WTC11 (cell line): Measurements from ENCODE around the gene RAMP3. TPM values are rescaled to one million over a fixed set of nuclear protein-coding genes. Genes with fewer than 3 reads are reported as not detected.

Source experiments
- ATAC-seq: fragments of 200-7000 bp; cut with Tn5 transposase; 2 replicates; pipeline ENCODE4 v1.10.0; 2021; ENCODE audit warnings: mild to moderate bottlenecking, moderate library complexity
- CTCF ChIA-PET: fragments of 300-600 bp; sonication (Branson Sonifier 250); formaldehyde crosslinking; loops from one replicate; lab custom pipeline; 2021; ENCODE audit warnings: antibody characterized with exemption; lab: Charles Lee
- POLR2A ChIA-PET: fragments of 350-600 bp; sonication (Branson Sonifier 250); formaldehyde crosslinking; loops from one replicate; lab custom pipeline; 2021; ENCODE audit warnings: antibody characterized with exemption; lab: Charles Lee
- DNase-seq: peaks from one replicate; pipeline ENCODE4 v3.0.0; 2021; ENCODE audit warnings: low spot score
- H3K27ac Mint-ChIP-seq: 2 replicates; pipeline ENCODE4 v1.8.0; 2021; ENCODE audit warnings: mixed read lengths
- H3K27me3 Mint-ChIP-seq: 2 replicates; pipeline ENCODE4 v1.8.0; 2021; ENCODE audit warnings: low read depth, mild to moderate bottlenecking, moderate library complexity, mixed read lengths
- H3K36me3 Mint-ChIP-seq: 2 replicates; pipeline ENCODE4 v1.8.0; 2021; ENCODE audit warnings: mixed read lengths
- H3K4me1 Mint-ChIP-seq: 2 replicates; pipeline ENCODE4 v1.8.0; 2022; ENCODE audit warnings: mixed read lengths
- H3K4me3 Mint-ChIP-seq: 2 replicates; pipeline ENCODE4 v1.8.0; 2021; ENCODE audit warnings: mild to moderate bottlenecking, moderate library complexity, mixed read lengths
- H3K9me3 Mint-ChIP-seq: 2 replicates; pipeline ENCODE4 v1.8.0; 2021; ENCODE audit warnings: mixed read lengths
- AR ChIP-seq: fragments of 250-450 bp; sonication (Bioruptor Pico); IDR thresholded peaks from 2 replicates; pipeline ENCODE4 v1.9.0; 2021; ENCODE audit warnings: mild to moderate bottlenecking
- ATF2 ChIP-seq: sonication (generic); formaldehyde crosslinking; IDR thresholded peaks from 2 replicates; pipeline ENCODE4 v1.8.1; 2022; ENCODE audit warnings: low read depth, missing genetic modification reagents, borderline replicate concordance
- ATF6 ChIP-seq: sonication (generic); formaldehyde crosslinking; IDR thresholded peaks from 2 replicates; pipeline ENCODE4 v1.8.1; 2023; ENCODE audit warnings: mild to moderate bottlenecking, missing genetic modification reagents
- ELF4 ChIP-seq: sonication (generic); formaldehyde crosslinking; IDR thresholded peaks from 2 replicates; pipeline ENCODE4 v1.8.1; 2022; ENCODE audit warnings: low read depth, mild to moderate bottlenecking, moderate library complexity, missing genetic modification reagents
- ETV6 ChIP-seq: sonication (generic); formaldehyde crosslinking; IDR thresholded peaks from 2 replicates; pipeline ENCODE4 v1.8.1; 2022; ENCODE audit warnings: mild to moderate bottlenecking, missing genetic modification reagents
- FOXK1 ChIP-seq: sonication (generic); formaldehyde crosslinking; IDR thresholded peaks from 2 replicates; pipeline ENCODE4 v1.8.0; 2022; ENCODE audit warnings: mild to moderate bottlenecking, moderate library complexity, missing genetic modification reagents
- FOXP1 ChIP-seq: sonication (generic); formaldehyde crosslinking; IDR thresholded peaks from 2 replicates; pipeline ENCODE4 v1.8.0; 2022; ENCODE audit warnings: missing genetic modification reagents, mild to moderate bottlenecking, moderate library complexity, borderline replicate concordance
- HMGA2 ChIP-seq: fragments of 250-450 bp; sonication (Bioruptor Pico); IDR thresholded peaks from 2 replicates; pipeline ENCODE4 v1.4.0; 2021; ENCODE audit warnings: mild to moderate bottlenecking, moderate library complexity
- NFATC4 ChIP-seq: fragments of 250-450 bp; sonication (Bioruptor Pico); IDR thresholded peaks from 2 replicates; pipeline ENCODE4 v1.9.0; 2021; ENCODE audit warnings: mild to moderate bottlenecking
- NFYB ChIP-seq: sonication (generic); formaldehyde crosslinking; conservative IDR thresholded peaks from 2 replicates; pipeline ENCODE4 v1.8.0; 2022; ENCODE audit warnings: low read depth, missing genetic modification reagents
- NR3C1 ChIP-seq: sonication (generic); formaldehyde crosslinking; conservative IDR thresholded peaks from 2 replicates; pipeline ENCODE4 v1.8.1; 2023; ENCODE audit warnings: low read depth, mild to moderate bottlenecking, missing genetic modification reagents
- PRRX2 ChIP-seq: fragments of 250-450 bp; sonication (Bioruptor Pico); IDR thresholded peaks from 2 replicates; pipeline ENCODE4 v1.8.0; 2021; ENCODE audit warnings: mild to moderate bottlenecking
- ZMAT4 ChIP-seq: fragments of 250-450 bp; sonication (Bioruptor Pico); IDR thresholded peaks from 2 replicates; pipeline ENCODE4 v1.9.0; 2021; ENCODE audit warnings: mild to moderate bottlenecking
- ZNF263 ChIP-seq: sonication (generic); formaldehyde crosslinking; IDR thresholded peaks from 2 replicates; pipeline ENCODE4 v1.8.1; 2022; ENCODE audit warnings: low read depth, mild to moderate bottlenecking, moderate library complexity, missing genetic modification reagents
- ZNF317 ChIP-seq: sonication (generic); formaldehyde crosslinking; IDR thresholded peaks from 2 replicates; pipeline ENCODE4 v1.8.1; 2023; ENCODE audit warnings: low read depth, mild to moderate bottlenecking, moderate library complexity, missing genetic modification reagents, borderline replicate concordance
- ZNF416 ChIP-seq: fragments of 250-450 bp; sonication (Bioruptor Pico); IDR thresholded peaks from 2 replicates; pipeline ENCODE4 v1.9.0; 2021; ENCODE audit warnings: mild to moderate bottlenecking, inconsistent platforms
- ZNF512 ChIP-seq: sonication (generic); formaldehyde crosslinking; IDR thresholded peaks from 2 replicates; pipeline ENCODE4 v1.8.1; 2022; ENCODE audit warnings: missing genetic modification reagents, borderline replicate concordance
- total RNA-seq: library from RNA; stranded (reverse); gene quantifications from 3 replicates; pipeline ENCODE4 v1.2.3, GENCODE V29; 2021
- TF ChIP-seq, protein P1 (sequence below): fragments of 250-450 bp; sonication (Bioruptor Pico); conservative IDR thresholded peaks from 2 replicates; pipeline ENCODE4 v1.9.0; 2021; ENCODE audit warnings: mild to moderate bottlenecking
- TF ChIP-seq, protein P2 (sequence below): sonication (generic); formaldehyde crosslinking; IDR thresholded peaks from 2 replicates; pipeline ENCODE4 v1.8.1; 2022; ENCODE audit warnings: low read depth, mild to moderate bottlenecking, moderate library complexity, missing genetic modification reagents, borderline replicate concordance
- TF ChIP-seq, protein P3 (sequence below): sonication (generic); formaldehyde crosslinking; IDR thresholded peaks from 2 replicates; pipeline ENCODE4 v1.8.0; 2023; ENCODE audit warnings: missing genetic modification reagents

Gene RAMP3
- total RNA-seq, 1 experiment from 2014 or later, result 0.85 TPM

- TF ChIP-seq, protein P1, sequence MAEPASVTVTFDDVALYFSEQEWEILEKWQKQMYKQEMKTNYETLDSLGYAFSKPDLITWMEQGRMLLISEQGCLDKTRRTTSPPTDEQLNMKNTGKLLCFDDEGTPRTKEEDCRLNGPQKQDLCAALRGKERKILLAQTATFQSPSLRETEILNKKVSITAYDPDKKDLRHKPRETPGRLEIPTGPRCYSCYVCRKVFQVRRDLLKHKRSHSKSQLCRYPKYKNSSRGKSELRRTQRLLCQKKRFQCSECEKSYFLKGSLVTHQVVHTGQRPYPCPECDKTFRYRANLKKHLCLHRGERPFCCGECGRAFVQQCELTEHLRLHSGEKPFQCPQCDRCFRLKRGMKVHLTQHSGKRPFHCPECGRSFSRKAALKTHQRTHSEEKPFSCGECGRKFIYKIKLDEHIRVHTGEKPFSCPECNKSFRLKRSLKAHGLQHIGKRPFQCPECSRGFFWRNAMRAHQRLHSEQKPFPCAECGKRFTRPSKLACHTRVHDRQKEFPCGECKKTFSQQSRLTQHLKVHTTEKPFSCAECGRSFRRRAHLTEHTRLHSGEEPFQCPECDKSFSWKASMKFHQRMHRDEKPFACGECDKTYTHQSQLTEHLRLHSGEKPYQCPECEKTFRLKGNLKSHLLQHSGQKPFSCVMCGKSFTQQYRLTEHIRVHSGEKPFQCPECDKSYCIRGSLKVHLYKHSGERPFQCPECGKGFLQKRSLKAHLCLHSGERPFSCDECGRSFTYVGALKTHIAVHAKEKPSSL (CRISPR knock-in tag), result no peak
Observed at GRCh38 chr7:45161138-45161537, 3.5 kb downstream of the RAMP3 start (continued).

- H3K36me3 Mint-ChIP-seq, result no peaks in the 10 kb centered on the region
- CTCF ChIA-PET, result no interaction called here
- TF ChIP-seq, protein P2, sequence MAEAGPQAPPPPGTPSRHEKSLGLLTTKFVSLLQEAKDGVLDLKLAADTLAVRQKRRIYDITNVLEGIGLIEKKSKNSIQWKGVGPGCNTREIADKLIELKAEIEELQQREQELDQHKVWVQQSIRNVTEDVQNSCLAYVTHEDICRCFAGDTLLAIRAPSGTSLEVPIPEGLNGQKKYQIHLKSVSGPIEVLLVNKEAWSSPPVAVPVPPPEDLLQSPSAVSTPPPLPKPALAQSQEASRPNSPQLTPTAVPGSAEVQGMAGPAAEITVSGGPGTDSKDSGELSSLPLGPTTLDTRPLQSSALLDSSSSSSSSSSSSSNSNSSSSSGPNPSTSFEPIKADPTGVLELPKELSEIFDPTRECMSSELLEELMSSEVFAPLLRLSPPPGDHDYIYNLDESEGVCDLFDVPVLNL, result no peak
- no peak for TF ChIP-seq ZMAT4 (CRISPR knock-in tag)
- TF ChIP-seq ELF4 (CRISPR knock-in tag), result no peak
- TF ChIP-seq FOXP1, result no peak
- no peak for TF ChIP-seq ATF2 (CRISPR knock-in tag)
- no peak for TF ChIP-seq HMGA2 (CRISPR knock-in tag)
- no peak for TF ChIP-seq ETV6 (CRISPR knock-in tag)
- no peak for TF ChIP-seq ZNF317 (CRISPR knock-in tag)
- H3K27me3 Mint-ChIP-seq, result peaks cover 29% of the 10 kb centered on the region
- H3K27ac Mint-ChIP-seq, result no peak overlapping the region
- H3K9me3 Mint-ChIP-seq, result peaks cover 18% of the 10 kb centered on the region
- DNase-seq, result no peak
- H3K4me1 Mint-ChIP-seq, result peaks cover 9% of the 10 kb centered on the region; the same call in 1 of the 2 replicates
- ATAC-seq, result no peak
- POLR2A ChIA-PET, result no interaction called here
- no peak overlapping the region for H3K4me3 Mint-ChIP-seq
Observed at GRCh38 chr7:45161842-45162241, 4.3 kb downstream of the RAMP3 start.

GRCh38 chr7:45162311-45162845 is 4.8 kb downstream of the RAMP3 start:
- H3K27me3 Mint-ChIP-seq, result peaks cover 23% of the 10 kb centered on the region
- DNase-seq (no peak), ATAC-seq (no peak)
- no peak overlapping the region for H3K4me3 Mint-ChIP-seq
- no peaks in the 10 kb centered on the region for H3K36me3 Mint-ChIP-seq
- CTCF ChIA-PET, result no interaction called here
- peaks cover 6% of the 10 kb centered on the region; the same call in 1 of the 2 replicates for H3K4me1 Mint-ChIP-seq
- TF ChIP-seq ELF4 (CRISPR knock-in tag) (no peak), ZNF512 (CRISPR knock-in tag) (no peak), AR (CRISPR knock-in tag) (no peak), NFATC4 (CRISPR knock-in tag) (no peak), ZNF263 (CRISPR knock-in tag) (no peak), NFYB (no peak), FOXK1 (CRISPR knock-in tag) (no peak), ZNF416 (CRISPR knock-in tag) (no peak), NR3C1 (CRISPR knock-in tag) (no peak), ATF6 (CRISPR knock-in tag) (no peak), PRRX2 (CRISPR knock-in tag) (no peak)
- TF ChIP-seq, protein P3, sequence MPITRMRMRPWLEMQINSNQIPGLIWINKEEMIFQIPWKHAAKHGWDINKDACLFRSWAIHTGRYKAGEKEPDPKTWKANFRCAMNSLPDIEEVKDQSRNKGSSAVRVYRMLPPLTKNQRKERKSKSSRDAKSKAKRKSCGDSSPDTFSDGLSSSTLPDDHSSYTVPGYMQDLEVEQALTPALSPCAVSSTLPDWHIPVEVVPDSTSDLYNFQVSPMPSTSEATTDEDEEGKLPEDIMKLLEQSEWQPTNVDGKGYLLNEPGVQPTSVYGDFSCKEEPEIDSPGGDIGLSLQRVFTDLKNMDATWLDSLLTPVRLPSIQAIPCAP, result no peak
- TF ChIP-seq, all 79 proteins: peak for 0
- POLR2A ChIA-PET, result no interaction called here
- Mint-ChIP-seq H3K9me3 (peaks cover 18% of the 10 kb centered on the region), H3K27ac (no peak overlapping the region)
